Stimulated activated CD4-positive, alpha-beta T cell treated with anti-CD3 and anti-CD28 coated beads, Interleukin-2, amount 100 ng/mL, for 24 hours (primary cell): Measurements from ENCODE around the gene MYO1B.

ENCODE experiments used
- DNase-seq, 2 donors: peaks; one replicate each; pipeline ENCODE4 v3.0.0-alpha.2; 2020

MYO1B gene

GRCh38 chr2:191369034-191369433 lies 123.8 kb downstream of the MYO1B start:
- DNase-seq: no peak

GRCh38 chr2:191374366-191374765 lies 129.2 kb downstream of the MYO1B start:
- DNase-seq: no peak

- DNase-seq: no peak
Observed at GRCh38 chr2:191374939-191375338, 129.7 kb downstream of the MYO1B start.

GRCh38 chr2:191376981-191377629 lies 131.9 kb downstream of the MYO1B start:
- peak in 1 of 2 donors; percentile 22 for DNase-seq

GRCh38 chr2:191379375-191379774 lies 134.2 kb downstream of the MYO1B start:
- DNase-seq: no peak

- DNase-seq: no peak
Observed at GRCh38 chr2:191382801-191383200, 137.6 kb downstream of the MYO1B start.

GRCh38 chr2:191383486-191383885 lies 138.3 kb downstream of the MYO1B start:
- no peak for DNase-seq

DNA sequence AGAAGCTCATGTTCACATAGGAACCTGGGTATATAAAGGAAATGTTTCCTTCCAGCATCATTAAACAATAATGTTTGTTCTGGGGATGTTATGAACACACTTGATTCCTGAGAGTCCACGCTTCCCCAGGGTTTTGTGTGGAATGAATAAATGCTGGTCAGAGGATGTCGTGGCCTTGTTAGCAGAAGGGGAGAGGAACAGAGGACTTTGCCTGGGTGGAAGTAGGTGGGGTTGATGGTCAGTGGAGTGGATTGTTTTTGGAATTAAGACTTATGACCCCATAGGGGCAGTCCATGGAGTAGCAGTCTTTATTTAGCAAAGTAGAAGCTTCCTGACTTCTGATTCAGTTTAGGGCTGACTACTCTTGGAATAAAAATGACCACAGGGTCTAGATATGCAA lies 139.6 kb downstream of the MYO1B start:
- no peak for DNase-seq

GRCh38 chr2:191385416-191386160 lies 140.4 kb downstream of the MYO1B start:
- no peak for DNase-seq

DNA sequence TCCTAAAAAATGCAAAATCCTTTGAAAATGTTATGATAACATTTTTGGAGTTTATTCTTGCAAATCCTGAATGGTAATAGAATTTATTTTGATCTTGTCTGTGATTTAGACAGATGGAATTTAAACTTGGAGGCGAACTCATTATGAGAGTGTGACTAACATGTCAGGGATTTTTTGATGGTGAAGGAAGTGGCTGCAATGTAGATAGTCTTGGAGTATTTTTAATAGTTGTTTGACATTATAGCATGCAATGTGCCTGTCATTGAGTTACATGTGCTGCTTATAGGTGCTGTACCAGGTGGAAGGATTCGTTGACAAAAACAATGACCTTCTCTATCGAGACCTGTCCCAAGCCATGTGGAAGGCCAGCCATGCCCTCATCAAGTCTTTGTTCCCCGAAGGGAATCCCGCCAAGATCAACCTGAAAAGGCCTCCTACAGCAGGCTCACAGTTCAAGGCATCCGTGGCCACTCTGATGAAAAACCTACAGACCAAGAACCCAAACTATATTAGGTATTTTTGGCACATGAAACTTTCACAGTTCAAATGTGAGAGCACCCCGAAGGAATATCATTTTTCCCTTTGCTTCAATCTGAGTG lies 141.8 kb downstream of the MYO1B start:
- no peak for DNase-seq

DNA sequence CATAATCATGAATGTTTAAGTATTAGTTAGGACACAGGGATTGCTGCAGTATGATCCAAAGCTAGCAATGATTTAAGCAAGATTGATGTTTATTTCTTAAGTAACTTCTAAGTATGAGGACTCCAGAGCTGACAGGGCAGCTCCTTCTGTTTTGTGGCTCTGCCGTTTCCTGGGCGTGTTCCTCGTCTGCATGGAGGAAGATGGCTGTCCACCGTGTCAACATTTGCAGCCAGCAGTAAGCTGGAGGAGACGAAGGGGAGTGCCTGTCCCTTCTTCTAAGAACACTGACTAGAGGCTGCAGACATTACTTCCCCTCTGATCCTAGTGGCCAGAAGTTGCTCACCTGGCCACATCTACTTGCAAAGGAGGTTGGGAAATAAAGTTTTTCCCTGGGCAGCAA lies 144.1 kb downstream of the MYO1B start:
- no peak for DNase-seq

- DNase-seq: no peak
Observed at GRCh38 chr2:191391171-191391570, 146.0 kb downstream of the MYO1B start.

DNA sequence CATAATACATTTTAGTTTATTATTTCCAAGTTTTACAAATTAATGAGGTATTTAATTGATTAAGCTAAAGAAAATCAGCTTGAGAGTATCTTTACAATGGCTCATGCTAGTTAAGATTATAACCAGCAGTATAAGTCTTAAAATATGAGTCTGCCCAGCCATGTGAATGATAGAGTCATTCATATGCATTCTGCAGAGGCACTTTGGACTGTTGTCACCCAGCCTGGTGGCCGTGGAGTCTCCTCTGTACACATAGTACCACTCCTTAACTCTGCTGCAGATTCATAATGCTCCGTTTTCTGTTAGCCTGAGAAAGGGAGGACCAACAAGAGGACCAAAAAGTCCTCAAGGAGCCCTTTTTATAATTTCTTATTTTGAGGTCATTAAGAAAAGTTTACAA lies 148.8 kb downstream of the MYO1B start:
- DNase-seq: no peak

GRCh38 chr2:191396794-191397193 lies 151.6 kb downstream of the MYO1B start:
- no peak for DNase-seq

GRCh38 chr2:191399601-191400000 lies 154.4 kb downstream of the MYO1B start:
- DNase-seq: no peak

GRCh38 chr2:191401287-191401686 lies 156.1 kb downstream of the MYO1B start:
- DNase-seq: no peak

DNA sequence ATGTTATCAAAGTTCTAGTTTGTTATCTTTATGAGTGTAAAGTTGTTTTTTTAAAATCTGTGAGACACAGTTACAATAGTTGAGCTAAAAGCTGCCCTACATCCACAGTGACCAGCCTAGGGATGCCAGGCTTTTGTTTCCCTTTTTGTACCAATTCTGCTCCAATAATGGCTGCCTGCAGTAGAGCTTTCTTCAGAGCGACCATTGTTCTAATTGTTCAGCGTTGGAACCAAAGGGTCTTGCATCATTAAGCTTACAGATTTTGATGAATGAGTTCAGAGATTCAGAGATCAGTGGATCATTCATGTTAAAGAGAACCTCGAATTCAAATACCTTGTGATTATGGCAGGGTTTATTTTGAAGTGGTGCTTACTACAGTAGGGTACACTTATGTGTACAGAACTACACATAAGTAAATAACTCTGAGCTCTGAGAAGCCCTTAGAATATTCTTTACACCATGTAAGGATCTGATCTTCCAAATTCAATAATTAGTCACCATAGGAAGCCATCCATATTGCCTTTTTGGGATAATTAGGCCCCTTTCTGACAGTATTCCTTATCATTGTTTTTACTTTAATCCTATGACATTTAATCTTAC lies 157.9 kb downstream of the MYO1B start:
- DNase-seq: no peak

GRCh38 chr2:191404568-191404991 lies 159.4 kb downstream of the MYO1B start:
- DNase-seq: no peak

DNA sequence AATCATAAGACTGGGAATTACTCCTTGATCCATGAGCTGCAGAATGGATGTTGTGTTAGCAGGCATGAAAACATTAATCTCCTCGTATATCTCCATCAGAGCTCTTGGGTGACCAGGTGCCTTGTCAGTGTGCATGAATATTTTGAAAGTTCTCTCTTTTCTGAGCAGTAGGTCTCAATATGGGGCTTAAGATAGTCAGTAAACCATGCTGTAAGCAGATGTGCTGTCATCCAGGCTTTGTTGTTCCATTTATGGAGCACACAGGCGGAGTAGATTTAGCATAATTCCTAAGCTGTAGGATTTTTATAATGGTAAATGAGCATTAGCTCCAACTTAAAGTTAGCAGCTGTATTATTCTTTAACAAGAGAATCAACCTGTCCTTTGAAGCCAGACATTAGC lies 160.3 kb downstream of the MYO1B start:
- DNase-seq: no peak

DNA sequence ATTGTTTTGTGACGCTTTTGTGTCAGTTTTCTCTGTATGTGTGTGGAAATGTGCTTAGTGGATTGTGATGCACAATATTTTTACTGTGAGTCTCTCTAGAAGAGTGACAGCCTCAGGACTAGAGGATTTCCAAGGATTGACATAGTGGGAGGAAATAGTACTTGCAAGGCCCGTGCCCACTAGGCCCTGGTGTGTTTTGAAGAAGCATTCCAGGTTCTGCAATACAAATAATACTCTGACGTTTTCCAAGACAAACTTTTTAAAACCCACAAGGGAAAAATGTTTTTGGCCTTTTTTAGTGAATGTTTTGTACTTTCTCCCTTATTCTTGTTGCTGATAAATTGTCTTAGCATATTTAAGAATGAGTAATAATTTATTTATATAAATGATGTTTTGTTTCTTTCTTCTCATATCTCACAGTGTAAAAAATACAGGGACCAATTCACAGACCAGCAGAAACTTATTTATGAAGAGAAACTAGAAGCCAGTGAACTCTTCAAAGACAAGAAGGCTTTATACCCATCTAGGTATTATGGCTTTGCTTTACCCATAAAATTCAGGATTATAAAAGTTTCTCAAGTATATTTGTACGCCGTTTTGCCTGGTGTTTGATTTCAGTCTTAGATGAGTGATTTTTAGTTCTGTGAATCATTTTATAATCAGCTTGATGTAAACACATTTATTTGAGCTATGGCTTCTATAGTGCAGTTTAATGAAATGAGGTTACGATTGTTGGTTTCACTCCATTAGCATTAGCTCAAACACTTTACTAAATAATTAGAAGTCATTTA lies 165.6 kb downstream of the MYO1B start:
- DNase-seq: no peak

GRCh38 chr2:191411472-191411871 lies 166.3 kb downstream of the MYO1B start:
- no peak for DNase-seq

- no peak for DNase-seq
Observed at GRCh38 chr2:191412353-191412752, 167.1 kb downstream of the MYO1B start.

- no peak for DNase-seq
Observed at GRCh38 chr2:191415101-191415500, 169.9 kb downstream of the MYO1B start.
